GM23338 (cell line): ENCODE data around the gene LOXL1. TPM values are rescaled to one million over a fixed set of nuclear protein-coding genes. Genes with fewer than 3 reads are reported as not detected.

Experiments used
- ATAC-seq: fragments of 200-7000 bp; cut with Tn5 transposase; 3 replicates; pipeline ENCODE4 v1.9.1; 2020
- DNase-seq: peaks from one replicate; pipeline ENCODE4 v3.0.0-alpha.2; 2015; ENCODE audit warnings: low spot score
- H2AFZ ChIP-seq: fragments of 200-600 bp; sonication (generic); 2 replicates; pipeline ENCODE4 v1.8.0; 2016; ENCODE audit warnings: antibody characterized with exemption, mild to moderate bottlenecking, moderate library complexity
- H3F3A ChIP-seq: fragments of 200-600 bp; sonication (generic); replicated peaks from 2 replicates; pipeline ENCODE4 v1.8.0; 2017; ENCODE audit warnings: antibody characterized with exemption, mixed run types, low read depth
- H3K27ac ChIP-seq: fragments of 200-600 bp; sonication (generic); 2 replicates; pipeline ENCODE4 v1.6.1; 2016; ENCODE audit warnings: low read depth
- H3K27me3 ChIP-seq: fragments of 200-600 bp; sonication (generic); 2 replicates; pipeline ENCODE4 v1.8.0; 2016; ENCODE audit warnings: mild to moderate bottlenecking, mixed run types, moderate library complexity; ENCODE audit not compliant: insufficient read depth
- H3K36me3 ChIP-seq: fragments of 200-600 bp; sonication (generic); 2 replicates; pipeline ENCODE4 v1.8.0; 2016; ENCODE audit warnings: mild to moderate bottlenecking; ENCODE audit not compliant: insufficient read depth
- H3K4me1 ChIP-seq: fragments of 200-600 bp; sonication (generic); 2 replicates; pipeline ENCODE4 v1.8.0; 2016; ENCODE audit warnings: mild to moderate bottlenecking, moderate library complexity; ENCODE audit not compliant: insufficient read depth
- H3K4me2 ChIP-seq: fragments of 200-600 bp; sonication (generic); 2 replicates; pipeline ENCODE4 v1.7.1; 2017; ENCODE audit warnings: mixed run types
- H3K4me3 ChIP-seq: fragments of 200-600 bp; sonication (generic); 2 replicates; pipeline ENCODE4 v1.6.1; 2016; ENCODE audit warnings: mixed run types
- H3K79me2 ChIP-seq: fragments of 200-600 bp; sonication (generic); replicated peaks from 2 replicates; pipeline ENCODE4 v1.8.0; 2017; ENCODE audit warnings: mild to moderate bottlenecking; ENCODE audit not compliant: insufficient read depth
- H3K9me2 ChIP-seq: fragments of 200-600 bp; sonication (generic); 2 replicates; pipeline ENCODE4 v1.8.0; 2017; ENCODE audit not compliant: insufficient read depth
- H4K20me1 ChIP-seq: fragments of 200-600 bp; sonication (generic); replicated peaks from 2 replicates; pipeline ENCODE4 v1.8.0; 2017; ENCODE audit warnings: mild to moderate bottlenecking; ENCODE audit not compliant: insufficient read depth
- H3K27ac Mint-ChIP-seq: 2 replicates; pipeline ENCODE4 v1.8.0; 2020; ENCODE audit warnings: inconsistent platforms, mild to moderate bottlenecking, moderate library complexity, mixed read lengths
- H3K27me3 Mint-ChIP-seq: 3 replicates; pipeline ENCODE4 v1.8.0; 2022; ENCODE audit warnings: low read depth, mild to moderate bottlenecking, moderate library complexity, mixed read lengths, inconsistent platforms; ENCODE audit not compliant: insufficient read depth, poor library complexity
- H3K36me3 Mint-ChIP-seq: 3 replicates; pipeline ENCODE4 v1.8.0; 2021; ENCODE audit warnings: low read depth, mild to moderate bottlenecking, inconsistent platforms, moderate library complexity, mixed read lengths
- H3K4me1 Mint-ChIP-seq: 3 replicates; pipeline ENCODE4 v1.8.0; 2020; ENCODE audit warnings: mild to moderate bottlenecking, inconsistent platforms, mixed read lengths
- H3K4me3 Mint-ChIP-seq: 3 replicates; pipeline ENCODE4 v1.8.0; 2021; ENCODE audit warnings: moderate library complexity, mild to moderate bottlenecking, inconsistent platforms, mixed read lengths
- H3K9me3 Mint-ChIP-seq: 3 replicates; pipeline ENCODE4 v1.8.0; 2020; ENCODE audit warnings: moderate library complexity, mild to moderate bottlenecking, inconsistent platforms, mixed read lengths
- CREB1 ChIP-seq: fragments of 250-450 bp; sonication (Bioruptor Pico); IDR thresholded peaks from 2 replicates; pipeline ENCODE4 v1.5.0; 2020; ENCODE audit warnings: low read depth, mild to moderate bottlenecking, moderate library complexity
- EZH2 ChIP-seq: fragments of 200-600 bp; sonication (generic); IDR thresholded peaks from one replicate; pipeline ENCODE4 v1.8.0; 2017; ENCODE audit warnings: antibody characterized with exemption, mild to moderate bottlenecking, low read depth; ENCODE audit not compliant: unreplicated experiment
- EZH2phosphoT487 ChIP-seq: fragments of 200-600 bp; sonication (generic); IDR thresholded peaks from one replicate; pipeline ENCODE4 v1.8.1; 2018; ENCODE audit warnings: antibody characterized with exemption; ENCODE audit not compliant: unreplicated experiment
- JUNB ChIP-seq: IDR thresholded peaks from one replicate; pipeline ENCODE4 v1.6.1; 2016; ENCODE audit warnings: antibody characterized with exemption; ENCODE audit not compliant: unreplicated experiment
- NANOG ChIP-seq: IDR thresholded peaks from 2 replicates; pipeline ENCODE4 v1.6.1; 2016; ENCODE audit warnings: antibody characterized with exemption, borderline replicate concordance
- POLR2AphosphoS5 ChIP-seq: IDR thresholded peaks from 2 replicates; pipeline ENCODE4 v1.6.1; 2016; ENCODE audit warnings: antibody characterized with exemption, low read depth
- STAT1 ChIP-seq: IDR thresholded peaks from one replicate; pipeline ENCODE4 v1.6.1; 2016; ENCODE audit warnings: antibody characterized with exemption; ENCODE audit not compliant: unreplicated experiment
- ZNF114 ChIP-seq: fragments of 250-450 bp; sonication (Bioruptor Pico); IDR thresholded peaks from 2 replicates; pipeline ENCODE4 v1.5.0; 2020; ENCODE audit warnings: mild to moderate bottlenecking, moderate library complexity
- ZNF331 ChIP-seq: fragments of 250-450 bp; sonication (Bioruptor Pico); IDR thresholded peaks from 2 replicates; pipeline ENCODE4 v1.5.0; 2020; ENCODE audit warnings: low read depth, mild to moderate bottlenecking, moderate library complexity
- polyA plus RNA-seq: library from polyadenylated mRNA; unstranded; fragments of >200 nt; fragmentation: Nextera tagmentation; extraction: Ambion mirVana; gene quantifications from 2 replicates; pipeline ENCODE4 v1.2.1, GENCODE V29; 2016
- total RNA-seq: library from RNA; depleted of rRNA; stranded (reverse); fragments of >200 nt; shearing (Covaris generic); gene quantifications from 2 replicates; pipeline ENCODE4 v1.2.3, GENCODE V29; 2014
- TF ChIP-seq, protein P1 (sequence below): IDR thresholded peaks from one replicate; pipeline ENCODE4 v1.6.1; 2018; ENCODE audit warnings: antibody characterized with exemption; ENCODE audit not compliant: unreplicated experiment
- TF ChIP-seq, protein P2 (sequence below): IDR thresholded peaks from 2 replicates; pipeline ENCODE4 v1.6.1; 2016; ENCODE audit warnings: antibody characterized with exemption
- TF ChIP-seq, protein P3 (sequence below), 2 experiments: fragments of 200-600 bp in 1 of 2; sonication (generic) in 1 of 2; conservative IDR thresholded peaks; 2 replicates each; pipeline versions ENCODE4 v1.5.1 to v1.6.1; 2016 to 2017; ENCODE audit warnings: antibody characterized with exemption in 2 of 2, low read depth in 2 of 2, mild to moderate bottlenecking in 2 of 2, moderate library complexity in 1 of 2
- TF ChIP-seq, protein P4 (sequence below): fragments of 250-450 bp; sonication (Bioruptor Pico); IDR thresholded peaks from 2 replicates; pipeline ENCODE4 v1.5.0; 2020; ENCODE audit warnings: mild to moderate bottlenecking, moderate library complexity

LOXL1 gene
- total and polyA plus RNA-seq, 2 experiments from 2014 or later = 6.9 to 10.8 TPM

DNA sequence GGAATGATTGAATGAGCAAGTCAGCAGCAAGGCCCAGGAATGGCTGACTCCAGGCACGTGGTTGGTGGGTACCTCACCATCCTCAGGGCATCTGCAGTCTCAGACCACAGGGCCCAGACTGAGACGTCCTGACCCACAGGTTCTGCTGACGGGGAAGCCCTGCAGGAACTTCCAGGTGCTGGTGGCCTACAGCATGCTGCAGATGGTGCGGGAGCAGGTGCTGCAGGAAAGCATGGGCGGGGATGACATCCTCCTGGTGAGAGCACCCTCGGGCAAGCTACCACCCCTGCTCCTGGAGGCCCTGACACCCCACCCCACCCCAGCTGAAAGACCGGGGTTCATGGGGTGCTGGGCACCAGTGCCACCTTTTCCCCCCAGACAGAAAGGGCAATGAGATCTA, 38.8 kb upstream of the LOXL1 start:
- Mint-ChIP-seq H3K27me3 (peaks cover 6% of the 10 kb centered on the region), H3K4me1 (no peaks in the 10 kb centered on the region), H3K27ac (no peak overlapping the region), H3K9me3 (peaks cover 14% of the 10 kb centered on the region), H3K36me3 (peaks cover 3% of the 10 kb centered on the region; the same call in 2 of the 3 replicates), H3K4me3 (no peak overlapping the region)
- H3K9me2 ChIP-seq = no peaks in the 10 kb centered on the region
- H3K4me2 ChIP-seq = no peak overlapping the region
- H3K36me3 ChIP-seq = no peaks in the 10 kb centered on the region
- H3K27me3 ChIP-seq = no peaks in the 10 kb centered on the region
- H4K20me1 ChIP-seq = no peaks in the 10 kb centered on the region
- H3K4me1 ChIP-seq = no peaks in the 10 kb centered on the region
- H3K27ac ChIP-seq = no peak overlapping the region
- no peaks in the 10 kb centered on the region for H3K79me2 ChIP-seq
- TF ChIP-seq STAT1 = no peak
- TF ChIP-seq POLR2AphosphoS5 = no peak
- TF ChIP-seq, protein P1, sequence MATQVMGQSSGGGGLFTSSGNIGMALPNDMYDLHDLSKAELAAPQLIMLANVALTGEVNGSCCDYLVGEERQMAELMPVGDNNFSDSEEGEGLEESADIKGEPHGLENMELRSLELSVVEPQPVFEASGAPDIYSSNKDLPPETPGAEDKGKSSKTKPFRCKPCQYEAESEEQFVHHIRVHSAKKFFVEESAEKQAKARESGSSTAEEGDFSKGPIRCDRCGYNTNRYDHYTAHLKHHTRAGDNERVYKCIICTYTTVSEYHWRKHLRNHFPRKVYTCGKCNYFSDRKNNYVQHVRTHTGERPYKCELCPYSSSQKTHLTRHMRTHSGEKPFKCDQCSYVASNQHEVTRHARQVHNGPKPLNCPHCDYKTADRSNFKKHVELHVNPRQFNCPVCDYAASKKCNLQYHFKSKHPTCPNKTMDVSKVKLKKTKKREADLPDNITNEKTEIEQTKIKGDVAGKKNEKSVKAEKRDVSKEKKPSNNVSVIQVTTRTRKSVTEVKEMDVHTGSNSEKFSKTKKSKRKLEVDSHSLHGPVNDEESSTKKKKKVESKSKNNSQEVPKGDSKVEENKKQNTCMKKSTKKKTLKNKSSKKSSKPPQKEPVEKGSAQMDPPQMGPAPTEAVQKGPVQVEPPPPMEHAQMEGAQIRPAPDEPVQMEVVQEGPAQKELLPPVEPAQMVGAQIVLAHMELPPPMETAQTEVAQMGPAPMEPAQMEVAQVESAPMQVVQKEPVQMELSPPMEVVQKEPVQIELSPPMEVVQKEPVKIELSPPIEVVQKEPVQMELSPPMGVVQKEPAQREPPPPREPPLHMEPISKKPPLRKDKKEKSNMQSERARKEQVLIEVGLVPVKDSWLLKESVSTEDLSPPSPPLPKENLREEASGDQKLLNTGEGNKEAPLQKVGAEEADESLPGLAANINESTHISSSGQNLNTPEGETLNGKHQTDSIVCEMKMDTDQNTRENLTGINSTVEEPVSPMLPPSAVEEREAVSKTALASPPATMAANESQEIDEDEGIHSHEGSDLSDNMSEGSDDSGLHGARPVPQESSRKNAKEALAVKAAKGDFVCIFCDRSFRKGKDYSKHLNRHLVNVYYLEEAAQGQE = no peak
- no peak for TF ChIP-seq CREB1 (CRISPR knock-in tag)
- TF ChIP-seq ZNF114 = no peak
- no peak for TF ChIP-seq EZH2phosphoT487
- TF ChIP-seq, protein P2, sequence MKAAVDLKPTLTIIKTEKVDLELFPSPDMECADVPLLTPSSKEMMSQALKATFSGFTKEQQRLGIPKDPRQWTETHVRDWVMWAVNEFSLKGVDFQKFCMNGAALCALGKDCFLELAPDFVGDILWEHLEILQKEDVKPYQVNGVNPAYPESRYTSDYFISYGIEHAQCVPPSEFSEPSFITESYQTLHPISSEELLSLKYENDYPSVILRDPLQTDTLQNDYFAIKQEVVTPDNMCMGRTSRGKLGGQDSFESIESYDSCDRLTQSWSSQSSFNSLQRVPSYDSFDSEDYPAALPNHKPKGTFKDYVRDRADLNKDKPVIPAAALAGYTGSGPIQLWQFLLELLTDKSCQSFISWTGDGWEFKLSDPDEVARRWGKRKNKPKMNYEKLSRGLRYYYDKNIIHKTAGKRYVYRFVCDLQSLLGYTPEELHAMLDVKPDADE = no peak
- TF ChIP-seq EZH2 = no peak
- TF ChIP-seq NANOG = no peak
- no peak for TF ChIP-seq JUNB
- no peak for TF ChIP-seq ZNF331 (CRISPR knock-in tag)
- TF ChIP-seq, protein P3, sequence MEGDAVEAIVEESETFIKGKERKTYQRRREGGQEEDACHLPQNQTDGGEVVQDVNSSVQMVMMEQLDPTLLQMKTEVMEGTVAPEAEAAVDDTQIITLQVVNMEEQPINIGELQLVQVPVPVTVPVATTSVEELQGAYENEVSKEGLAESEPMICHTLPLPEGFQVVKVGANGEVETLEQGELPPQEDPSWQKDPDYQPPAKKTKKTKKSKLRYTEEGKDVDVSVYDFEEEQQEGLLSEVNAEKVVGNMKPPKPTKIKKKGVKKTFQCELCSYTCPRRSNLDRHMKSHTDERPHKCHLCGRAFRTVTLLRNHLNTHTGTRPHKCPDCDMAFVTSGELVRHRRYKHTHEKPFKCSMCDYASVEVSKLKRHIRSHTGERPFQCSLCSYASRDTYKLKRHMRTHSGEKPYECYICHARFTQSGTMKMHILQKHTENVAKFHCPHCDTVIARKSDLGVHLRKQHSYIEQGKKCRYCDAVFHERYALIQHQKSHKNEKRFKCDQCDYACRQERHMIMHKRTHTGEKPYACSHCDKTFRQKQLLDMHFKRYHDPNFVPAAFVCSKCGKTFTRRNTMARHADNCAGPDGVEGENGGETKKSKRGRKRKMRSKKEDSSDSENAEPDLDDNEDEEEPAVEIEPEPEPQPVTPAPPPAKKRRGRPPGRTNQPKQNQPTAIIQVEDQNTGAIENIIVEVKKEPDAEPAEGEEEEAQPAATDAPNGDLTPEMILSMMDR (conservative IDR thresholded peaks at IDR 0.05; ENCODE audit: low read depth in 2 of 2) = no peak
- TF ChIP-seq, protein P4, sequence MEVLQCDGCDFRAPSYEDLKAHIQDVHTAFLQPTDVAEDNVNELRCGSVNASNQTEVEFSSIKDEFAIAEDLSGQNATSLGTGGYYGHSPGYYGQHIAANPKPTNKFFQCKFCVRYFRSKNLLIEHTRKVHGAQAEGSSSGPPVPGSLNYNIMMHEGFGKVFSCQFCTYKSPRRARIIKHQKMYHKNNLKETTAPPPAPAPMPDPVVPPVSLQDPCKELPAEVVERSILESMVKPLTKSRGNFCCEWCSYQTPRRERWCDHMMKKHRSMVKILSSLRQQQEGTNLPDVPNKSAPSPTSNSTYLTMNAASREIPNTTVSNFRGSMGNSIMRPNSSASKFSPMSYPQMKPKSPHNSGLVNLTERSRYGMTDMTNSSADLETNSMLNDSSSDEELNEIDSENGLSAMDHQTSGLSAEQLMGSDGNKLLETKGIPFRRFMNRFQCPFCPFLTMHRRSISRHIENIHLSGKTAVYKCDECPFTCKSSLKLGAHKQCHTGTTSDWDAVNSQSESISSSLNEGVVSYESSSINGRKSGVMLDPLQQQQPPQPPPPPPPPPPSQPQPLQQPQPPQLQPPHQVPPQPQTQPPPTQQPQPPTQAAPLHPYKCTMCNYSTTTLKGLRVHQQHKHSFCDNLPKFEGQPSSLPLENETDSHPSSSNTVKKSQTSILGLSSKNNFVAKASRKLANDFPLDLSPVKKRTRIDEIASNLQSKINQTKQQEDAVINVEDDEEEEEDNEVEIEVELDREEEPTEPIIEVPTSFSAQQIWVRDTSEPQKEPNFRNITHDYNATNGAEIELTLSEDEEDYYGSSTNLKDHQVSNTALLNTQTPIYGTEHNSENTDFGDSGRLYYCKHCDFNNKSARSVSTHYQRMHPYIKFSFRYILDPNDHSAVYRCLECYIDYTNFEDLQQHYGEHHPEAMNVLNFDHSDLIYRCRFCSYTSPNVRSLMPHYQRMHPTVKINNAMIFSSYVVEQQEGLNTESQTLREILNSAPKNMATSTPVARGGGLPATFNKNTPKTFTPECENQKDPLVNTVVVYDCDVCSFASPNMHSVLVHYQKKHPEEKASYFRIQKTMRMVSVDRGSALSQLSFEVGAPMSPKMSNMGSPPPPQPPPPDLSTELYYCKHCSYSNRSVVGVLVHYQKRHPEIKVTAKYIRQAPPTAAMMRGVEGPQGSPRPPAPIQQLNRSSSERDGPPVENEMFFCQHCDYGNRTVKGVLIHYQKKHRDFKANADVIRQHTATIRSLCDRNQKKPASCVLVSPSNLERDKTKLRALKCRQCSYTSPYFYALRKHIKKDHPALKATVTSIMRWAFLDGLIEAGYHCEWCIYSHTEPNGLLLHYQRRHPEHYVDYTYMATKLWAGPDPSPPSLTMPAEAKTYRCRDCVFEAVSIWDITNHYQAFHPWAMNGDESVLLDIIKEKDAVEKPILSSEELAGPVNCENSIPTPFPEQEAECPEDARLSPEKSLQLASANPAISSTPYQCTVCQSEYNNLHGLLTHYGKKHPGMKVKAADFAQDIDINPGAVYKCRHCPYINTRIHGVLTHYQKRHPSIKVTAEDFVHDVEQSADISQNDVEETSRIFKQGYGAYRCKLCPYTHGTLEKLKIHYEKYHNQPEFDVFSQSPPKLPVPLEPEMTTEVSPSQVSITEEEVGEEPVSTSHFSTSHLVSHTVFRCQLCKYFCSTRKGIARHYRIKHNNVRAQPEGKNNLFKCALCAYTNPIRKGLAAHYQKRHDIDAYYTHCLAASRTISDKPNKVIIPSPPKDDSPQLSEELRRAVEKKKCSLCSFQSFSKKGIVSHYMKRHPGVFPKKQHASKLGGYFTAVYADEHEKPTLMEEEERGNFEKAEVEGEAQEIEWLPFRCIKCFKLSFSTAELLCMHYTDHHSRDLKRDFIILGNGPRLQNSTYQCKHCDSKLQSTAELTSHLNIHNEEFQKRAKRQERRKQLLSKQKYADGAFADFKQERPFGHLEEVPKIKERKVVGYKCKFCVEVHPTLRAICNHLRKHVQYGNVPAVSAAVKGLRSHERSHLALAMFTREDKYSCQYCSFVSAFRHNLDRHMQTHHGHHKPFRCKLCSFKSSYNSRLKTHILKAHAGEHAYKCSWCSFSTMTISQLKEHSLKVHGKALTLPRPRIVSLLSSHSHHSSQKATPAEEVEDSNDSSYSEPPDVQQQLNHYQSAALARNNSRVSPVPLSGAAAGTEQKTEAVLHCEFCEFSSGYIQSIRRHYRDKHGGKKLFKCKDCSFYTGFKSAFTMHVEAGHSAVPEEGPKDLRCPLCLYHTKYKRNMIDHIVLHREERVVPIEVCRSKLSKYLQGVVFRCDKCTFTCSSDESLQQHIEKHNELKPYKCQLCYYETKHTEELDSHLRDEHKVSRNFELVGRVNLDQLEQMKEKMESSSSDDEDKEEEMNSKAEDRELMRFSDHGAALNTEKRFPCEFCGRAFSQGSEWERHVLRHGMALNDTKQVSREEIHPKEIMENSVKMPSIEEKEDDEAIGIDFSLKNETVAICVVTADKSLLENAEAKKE (CRISPR knock-in tag) = no peak
- H3F3A ChIP-seq = no peaks in the 10 kb centered on the region
- no peak overlapping the region for H3K4me3 ChIP-seq
- no peak overlapping the region for H2AFZ ChIP-seq
- ATAC-seq (no peak), DNase-seq (no peak)
